Measurements from ENCODE around the gene ZFAND4.

DNA sequence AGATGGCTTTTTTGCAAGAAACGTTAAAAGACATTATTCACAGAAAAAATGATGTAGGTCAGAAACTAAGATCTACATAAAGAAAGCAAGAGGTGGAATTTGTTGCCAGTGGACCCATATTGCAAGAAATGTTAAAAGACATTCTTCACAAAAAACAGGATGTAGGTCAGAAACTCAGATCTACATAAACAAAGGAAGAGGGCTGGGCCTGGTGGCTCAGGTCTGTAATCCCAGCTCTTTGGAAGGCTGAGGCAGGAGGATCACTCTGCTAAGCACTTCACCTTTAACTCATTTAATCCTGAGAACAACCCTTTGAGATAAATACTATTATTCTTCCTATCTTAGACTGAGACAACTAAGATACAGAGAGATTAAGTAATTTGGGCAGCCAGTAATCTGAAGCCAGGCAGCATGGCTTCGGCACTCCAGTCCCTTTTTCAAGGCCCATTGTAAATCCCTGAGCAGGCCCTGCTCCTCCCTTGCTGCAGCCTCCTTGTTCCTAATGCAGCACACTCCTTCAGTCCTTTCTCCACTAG is 11.6 kb downstream of the ZFAND4 start:
- TF ChIP-seq, protein P1, sequence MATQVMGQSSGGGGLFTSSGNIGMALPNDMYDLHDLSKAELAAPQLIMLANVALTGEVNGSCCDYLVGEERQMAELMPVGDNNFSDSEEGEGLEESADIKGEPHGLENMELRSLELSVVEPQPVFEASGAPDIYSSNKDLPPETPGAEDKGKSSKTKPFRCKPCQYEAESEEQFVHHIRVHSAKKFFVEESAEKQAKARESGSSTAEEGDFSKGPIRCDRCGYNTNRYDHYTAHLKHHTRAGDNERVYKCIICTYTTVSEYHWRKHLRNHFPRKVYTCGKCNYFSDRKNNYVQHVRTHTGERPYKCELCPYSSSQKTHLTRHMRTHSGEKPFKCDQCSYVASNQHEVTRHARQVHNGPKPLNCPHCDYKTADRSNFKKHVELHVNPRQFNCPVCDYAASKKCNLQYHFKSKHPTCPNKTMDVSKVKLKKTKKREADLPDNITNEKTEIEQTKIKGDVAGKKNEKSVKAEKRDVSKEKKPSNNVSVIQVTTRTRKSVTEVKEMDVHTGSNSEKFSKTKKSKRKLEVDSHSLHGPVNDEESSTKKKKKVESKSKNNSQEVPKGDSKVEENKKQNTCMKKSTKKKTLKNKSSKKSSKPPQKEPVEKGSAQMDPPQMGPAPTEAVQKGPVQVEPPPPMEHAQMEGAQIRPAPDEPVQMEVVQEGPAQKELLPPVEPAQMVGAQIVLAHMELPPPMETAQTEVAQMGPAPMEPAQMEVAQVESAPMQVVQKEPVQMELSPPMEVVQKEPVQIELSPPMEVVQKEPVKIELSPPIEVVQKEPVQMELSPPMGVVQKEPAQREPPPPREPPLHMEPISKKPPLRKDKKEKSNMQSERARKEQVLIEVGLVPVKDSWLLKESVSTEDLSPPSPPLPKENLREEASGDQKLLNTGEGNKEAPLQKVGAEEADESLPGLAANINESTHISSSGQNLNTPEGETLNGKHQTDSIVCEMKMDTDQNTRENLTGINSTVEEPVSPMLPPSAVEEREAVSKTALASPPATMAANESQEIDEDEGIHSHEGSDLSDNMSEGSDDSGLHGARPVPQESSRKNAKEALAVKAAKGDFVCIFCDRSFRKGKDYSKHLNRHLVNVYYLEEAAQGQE (IDR thresholded peaks at IDR 0.05; ENCODE audit: low read depth): no peak
- no peak for TF ChIP-seq NFIC (IDR thresholded peaks at IDR 0.05)
- TF ChIP-seq CREB1 (IDR thresholded peaks at IDR 0.05; ENCODE audit: low read depth): no peak
- no peak for TF ChIP-seq CEBPB (IDR thresholded peaks at IDR 0.05)
- TF ChIP-seq YY1 (IDR thresholded peaks at IDR 0.05; ENCODE audit: low read depth): no peak
- no peak for TF ChIP-seq FOXM1 (IDR thresholded peaks at IDR 0.05; ENCODE audit: borderline replicate concordance, low read depth)
- TF ChIP-seq RAD21 (IDR thresholded peaks at IDR 0.05; ENCODE audit: low read depth): no peak
- TF ChIP-seq TAF1 (IDR thresholded peaks at IDR 0.05; ENCODE audit: low read depth): no peak
- TF ChIP-seq, protein P2, sequence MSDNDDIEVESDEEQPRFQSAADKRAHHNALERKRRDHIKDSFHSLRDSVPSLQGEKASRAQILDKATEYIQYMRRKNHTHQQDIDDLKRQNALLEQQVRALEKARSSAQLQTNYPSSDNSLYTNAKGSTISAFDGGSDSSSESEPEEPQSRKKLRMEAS (IDR thresholded peaks at IDR 0.05): no peak
- no peak for TF ChIP-seq ZBTB7A (IDR thresholded peaks at IDR 0.05; ENCODE audit: low read depth)

Data from Ishikawa (cell line).